HG02678 (cell line): ENCODE results near the gene THOP1.

Experiments used
- ATAC-seq: cut with Tn5 transposase; IDR thresholded peaks from one replicate; pipeline ENCODE4 v1.9.1; 2021; ENCODE audit warnings: mild to moderate bottlenecking, moderate library complexity; ENCODE audit not compliant: unreplicated experiment

THOP1 gene

GRCh38 chr19:2785244-2785997 lies at the start of gene THOP1:
TSS of gene THOP1 (plus strand) at chr19:2785503. CDS start at chr19:2785663, 160 bp downstream.
- ATAC-seq, result peak; percentile 61

GRCh38 chr19:2736550-2737190 lies 48.6 kb upstream of the THOP1 start:
- ATAC-seq, result no peak

GRCh38 chr19:2739602-2740313 lies 45.5 kb upstream of the THOP1 start, which contains the start of gene SLC39A3:
TSS of gene SLC39A3 (minus strand) at chr19:2740017. CDS start at chr19:2737257, 2,760 bp downstream.
- peak; percentile 97 for ATAC-seq

- no peak for ATAC-seq
These were observed 45.0 kb upstream of the THOP1 start for GRCh38 chr19:2740314-2740656.

GRCh38 chr19:2743099-2743498 lies 42.2 kb upstream of the THOP1 start:
- ATAC-seq, result no peak

- no peak for ATAC-seq
These were observed 41.2 kb upstream of the THOP1 start for GRCh38 chr19:2744113-2744512.

- no peak for ATAC-seq
These were observed 38.0 kb upstream of the THOP1 start for GRCh38 chr19:2747349-2747748.

GRCh38 chr19:2750808-2751437 lies 34.4 kb upstream of the THOP1 start:
- ATAC-seq, result no peak

- ATAC-seq, result no peak
These were observed 33.9 kb upstream of the THOP1 start for GRCh38 chr19:2751438-2751830.

- no peak for ATAC-seq
These were observed 30.4 kb upstream of the THOP1 start for GRCh38 chr19:2754659-2755447.

- no peak for ATAC-seq
These were observed 29.9 kb upstream of the THOP1 start for GRCh38 chr19:2755448-2755705.

- ATAC-seq, result no peak
These were observed 29.5 kb upstream of the THOP1 start for GRCh38 chr19:2755811-2756210.

GRCh38 chr19:2756477-2756876 lies 28.8 kb upstream of the THOP1 start:
- ATAC-seq, result no peak

GRCh38 chr19:2756921-2757881 lies 28.1 kb upstream of the THOP1 start:
- ATAC-seq, result no peak

GRCh38 chr19:2758601-2759313 lies 26.5 kb upstream of the THOP1 start:
- ATAC-seq, result no peak

- ATAC-seq, result no peak
These were observed 25.9 kb upstream of the THOP1 start for GRCh38 chr19:2759362-2759761.

- ATAC-seq, result no peak
These were observed 25.3 kb upstream of the THOP1 start for GRCh38 chr19:2759965-2760364.

- ATAC-seq, result no peak
These were observed 24.0 kb upstream of the THOP1 start for GRCh38 chr19:2761309-2761677.
